AG04450 (cell line): ENCODE data around the gene SIRPB1. TPM values are rescaled to one million over a fixed set of nuclear protein-coding genes. Genes with fewer than 3 reads are reported as not detected.

Experiments used
- CTCF ChIA-PET: fragments of 300-600, 350-600 bp; formaldehyde crosslinking; extraction: SDS; loops from one replicate; lab custom pipeline; 2022; ENCODE audit warnings: antibody characterized with exemption, inconsistent platforms; lab: Charles Lee
- POLR2A ChIA-PET: fragments of 350-600 bp; formaldehyde crosslinking; extraction: SDS; loops from one replicate; lab custom pipeline; 2021; ENCODE audit warnings: antibody characterized with exemption, inconsistent platforms; lab: Yijun Ruan, JAX
- DNase-seq: peaks from one replicate; pipeline ENCODE4 v3.0.0-alpha.2; 2011; ENCODE audit warnings: low read depth, low spot score
- H3K27ac ChIP-seq: one replicate; pipeline ENCODE4 v1.5.1; 2012; ENCODE audit warnings: low read depth, low read length, control low read depth
- H3K27me3 ChIP-seq: one replicate; pipeline ENCODE4 v1.6.0; 2012; ENCODE audit warnings: low read length; ENCODE audit not compliant: control insufficient read depth, insufficient read depth
- H3K4me3 ChIP-seq: 2 replicates; pipeline ENCODE4 v1.5.1; 2011; ENCODE audit warnings: mild to moderate bottlenecking, low read depth, low read length, control low read depth
- H3K9me3 ChIP-seq: 2 replicates; pipeline ENCODE4 v1.5.1; 2012; ENCODE audit warnings: low read length; ENCODE audit not compliant: control insufficient read depth, insufficient read depth
- CTCF ChIP-seq: IDR thresholded peaks from 2 replicates; pipeline ENCODE4 v1.5.1; 2011; ENCODE audit warnings: low read depth, low read length, control low read depth, inconsistent platforms
- polyA plus RNA-seq: library from polyadenylated mRNA; depleted of rRNA; stranded (reverse); fragments of >200 nt; gene quantifications from 2 replicates; pipeline ENCODE4 v1.2.3, GENCODE V29; 2011

SIRPB1 gene
- polyA plus RNA-seq, 1 experiment = not detected

GRCh38 chr20:1628621-1629020 is 8.8 kb upstream of the SIRPB1 start:
- Histone ChIP-seq H3K4me3 (no peak overlapping the region), H3K9me3 (no peaks in the 10 kb centered on the region), H3K27me3 (peaks cover 12% of the 10 kb centered on the region), H3K27ac (no peak overlapping the region)
- DNase-seq = no peak
- POLR2A ChIA-PET = no interaction called here
- no peak for TF ChIP-seq CTCF
- CTCF ChIA-PET = no interaction called here

- no peak for DNase-seq
- ChIA-PET CTCF (no interaction called here), POLR2A (no interaction called here)
- Histone ChIP-seq H3K27ac (no peak overlapping the region), H3K27me3 (peaks cover 12% of the 10 kb centered on the region), H3K9me3 (no peaks in the 10 kb centered on the region), H3K4me3 (no peak overlapping the region)
- TF ChIP-seq CTCF = no peak
Measured at GRCh38 chr20:1627200-1627550, 7.4 kb upstream of the SIRPB1 start.

GRCh38 chr20:1626528-1627199 is 6.9 kb upstream of the SIRPB1 start:
- H3K27me3 ChIP-seq = peaks cover 12% of the 10 kb centered on the region
- POLR2A ChIA-PET = no interaction called here

GRCh38 chr20:1625083-1625690 is 5.4 kb upstream of the SIRPB1 start:
- no peak overlapping the region for H3K4me3 ChIP-seq
- no peaks in the 10 kb centered on the region for H3K9me3 ChIP-seq
- H3K27ac ChIP-seq = no peak overlapping the region
- TF ChIP-seq CTCF = no peak
- peaks cover 12% of the 10 kb centered on the region for H3K27me3 ChIP-seq
- CTCF ChIA-PET = no interaction called here
- DNase-seq = no peak
- POLR2A ChIA-PET = no interaction called here

More at GRCh38 chr20:1626528-1627199, 6.9 kb upstream of the SIRPB1 start:
- no peaks in the 10 kb centered on the region for H3K9me3 ChIP-seq
- H3K4me3 ChIP-seq = no peak overlapping the region
- no peak for TF ChIP-seq CTCF
- CTCF ChIA-PET = no interaction called here
- H3K27ac ChIP-seq = no peak overlapping the region
- DNase-seq = no peak

- Histone ChIP-seq H3K4me3 (no peak overlapping the region), H3K27ac (no peak overlapping the region), H3K27me3 (peaks cover 8% of the 10 kb centered on the region), H3K9me3 (no peaks in the 10 kb centered on the region)
- ChIA-PET POLR2A (no interaction called here), CTCF (no interaction called here)
- no peak for TF ChIP-seq CTCF
- DNase-seq = no peak
Measured at GRCh38 chr20:1623501-1624205, 3.8 kb upstream of the SIRPB1 start.
